Thymus (tissue), 11 donors: ENCODE data around the gene GCN1. TPM values are rescaled to one million over a fixed set of nuclear protein-coding genes. Genes with fewer than 3 reads are reported as not detected.
"Not testable (repeated sequence)": the region's sequence is repeated elsewhere in the genome, so short reads cannot be mapped to it uniquely, and the experiment has no call there.

Source experiments
- DNase-seq, 9 donors: peaks; one replicate each; pipeline ENCODE4 v3.0.0-alpha.2; 2013; ENCODE audit warnings: low spot score in 9 of 9, low read depth in 6 of 9, missing footprints in 1 of 9
- H3K27ac ChIP-seq, 2 donors: one replicate each; pipeline ENCODE4 v1.5.1; 2013; ENCODE audit warnings: control low read depth in 1 of 2, low read depth in 1 of 2, low read length in 1 of 2, mild to moderate bottlenecking in 1 of 2, moderate library complexity in 1 of 2
- H3K27me3 ChIP-seq, 2 donors: one replicate each; pipeline ENCODE4 v1.5.1; 2013; ENCODE audit warnings: low read length in 1 of 2; ENCODE audit not compliant: control insufficient read depth in 2 of 2, insufficient read depth in 1 of 2
- H3K36me3 ChIP-seq, 2 donors: one replicate each; pipeline ENCODE4 v1.5.1; 2013; ENCODE audit warnings: low read length in 1 of 2, mild to moderate bottlenecking in 1 of 2, moderate library complexity in 1 of 2; ENCODE audit not compliant: control insufficient read depth in 2 of 2, insufficient read depth in 2 of 2
- H3K4me1 ChIP-seq, 2 donors: one replicate each; pipeline ENCODE4 v1.5.1; 2013; ENCODE audit warnings: low read length in 2 of 2; ENCODE audit not compliant: control insufficient read depth in 2 of 2, insufficient read depth in 2 of 2
- H3K4me3 ChIP-seq, 2 donors: one replicate each; pipeline ENCODE4 v1.5.1; 2013; ENCODE audit warnings: low read length in 2 of 2, control low read depth in 1 of 2, mild to moderate bottlenecking in 1 of 2
- H3K9me3 ChIP-seq, 2 donors: one replicate each; pipeline ENCODE4 v1.5.1; 2013; ENCODE audit warnings: low read length in 1 of 2, mild to moderate bottlenecking in 1 of 2; ENCODE audit not compliant: control insufficient read depth in 2 of 2, insufficient read depth in 1 of 2
- WGBS: extraction: QIAGEN DNeasy Blood & Tissue Kit; methylation state at CpG from one replicate; pipeline ENCODE4 v1.1.7; 2013; 5-methylcytosine and 5-hydroxymethylcytosine counted together
- polyA plus RNA-seq: library from polyadenylated mRNA; stranded (reverse); fragments of 200-250 nt; gene quantifications from one replicate; pipeline ENCODE4 v1.2.3, GENCODE V29; 2013
- total RNA-seq: library from RNA; stranded (reverse); fragments of 120-200 nt; gene quantifications from one replicate; pipeline ENCODE4 v1.2.4, GENCODE V29; 2013
- donor health status: healthy.

The GCN1 gene
- total and polyA plus RNA-seq, 2 donors: 22.4 to 34.5 TPM

DNA sequence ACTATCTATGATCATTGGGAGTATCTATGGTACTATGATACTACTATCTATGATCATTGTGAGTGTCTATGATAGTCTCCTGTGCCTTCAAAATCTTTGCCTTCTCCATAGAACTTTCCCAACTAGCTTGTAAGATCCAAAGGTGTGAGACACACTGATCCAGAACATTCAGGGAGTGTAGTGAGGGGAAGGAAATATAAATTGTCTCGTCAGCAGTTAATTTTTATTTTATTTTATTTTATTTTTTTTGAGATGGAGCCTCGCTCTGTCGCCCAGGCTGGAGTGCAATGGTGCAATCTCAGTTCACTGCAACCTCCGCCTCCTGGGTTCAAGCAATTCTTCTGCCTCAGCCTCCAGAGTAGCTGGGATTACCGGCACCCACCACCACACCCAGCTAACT is 12.3 kb upstream of the GCN1 start:
- not testable (repeated sequence) for DNase-seq, H3K4me3 ChIP-seq, H3K9me3 ChIP-seq, H3K4me1 ChIP-seq, H3K27ac ChIP-seq, H3K27me3 ChIP-seq
- WGBS: 98% methylated on average over 5 of the region's 5 CpGs
- peaks cover 19 to 27% of the 10 kb centered on the region in 2 donors for H3K36me3 ChIP-seq

DNA sequence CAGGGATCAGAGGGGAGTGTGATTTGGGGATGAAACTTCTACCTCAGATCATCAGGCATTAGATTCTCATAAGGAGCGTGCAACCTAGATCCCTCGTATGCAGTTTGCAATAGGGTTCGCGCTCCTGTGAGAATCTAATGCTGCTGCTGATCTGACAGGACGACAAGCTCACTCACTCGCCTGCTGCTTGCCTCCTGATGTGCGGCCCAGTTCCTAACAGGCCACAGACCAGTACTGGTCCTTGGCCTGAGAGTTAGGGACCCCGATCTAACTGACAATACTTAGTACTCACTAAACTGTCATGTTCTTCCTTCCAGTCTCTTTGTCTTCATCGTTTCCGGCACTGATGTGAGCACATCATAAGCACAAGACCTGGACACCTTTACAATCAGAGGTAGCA is 11.7 kb upstream of the GCN1 start:
- H3K27ac ChIP-seq: no peak overlapping the region
- no peaks in the 10 kb centered on the region for H3K27me3 ChIP-seq
- H3K36me3 ChIP-seq: peaks cover 17 to 22% of the 10 kb centered on the region in 2 donors
- no peak overlapping the region for H3K4me3 ChIP-seq
- peaks cover 0 to 8% of the 10 kb centered on the region in 2 donors for H3K4me1 ChIP-seq
- DNase-seq: no peak
- H3K9me3 ChIP-seq: no peaks in the 10 kb centered on the region
- WGBS: 97% methylated on average over 10 of the region's 10 CpGs

DNA sequence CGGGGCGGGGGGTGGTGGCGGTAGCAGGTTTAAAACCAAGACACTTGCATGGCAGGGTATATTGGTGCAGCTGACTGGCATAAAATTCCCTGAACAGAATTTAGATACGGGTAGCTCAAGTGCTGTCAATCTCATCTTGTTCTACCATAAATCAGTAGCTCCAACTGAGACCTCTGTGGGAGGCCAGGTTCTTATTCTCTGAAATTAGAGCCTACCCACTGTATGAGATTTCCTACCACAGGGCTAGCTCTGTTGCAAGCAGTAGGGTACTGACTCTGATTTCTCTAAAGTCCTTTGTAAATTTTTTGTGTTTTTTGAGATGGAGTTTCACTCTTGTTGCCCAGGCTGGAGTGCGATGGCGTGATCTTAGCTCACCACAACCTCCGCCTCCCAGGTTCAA is 9.7 kb upstream of the GCN1 start:
- Histone ChIP-seq H3K36me3 (peaks cover 9 to 16% of the 10 kb centered on the region in 2 donors), H3K4me1 (peaks cover 9 to 21% of the 10 kb centered on the region in 2 donors), H3K27me3 (no peaks in the 10 kb centered on the region), H3K4me3 (no peak overlapping the region), H3K27ac (no peak overlapping the region), H3K9me3 (no peaks in the 10 kb centered on the region)
- 98% methylated on average over 7 of the region's 7 CpGs for WGBS
- DNase-seq: no peak

DNA sequence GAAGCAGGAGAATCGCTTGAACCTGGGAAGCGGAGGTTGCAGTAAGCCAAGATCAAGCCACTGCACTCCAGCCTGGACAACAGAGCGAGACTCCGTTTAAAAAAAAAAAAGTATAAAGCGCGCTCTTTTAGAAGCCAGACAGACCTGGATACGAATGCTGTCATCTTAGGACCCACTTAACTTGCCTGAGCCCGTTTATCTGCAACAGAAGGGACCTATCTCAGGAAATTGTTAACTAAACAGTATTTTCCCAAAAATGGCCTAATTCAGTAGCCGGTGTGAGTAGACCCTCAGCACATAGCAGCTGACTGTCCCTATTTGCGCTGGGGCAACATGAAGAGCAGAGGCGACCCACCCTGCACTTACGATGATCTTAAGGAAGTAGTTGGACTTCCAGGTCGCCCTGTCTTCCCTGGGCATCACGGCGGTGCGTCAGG is 5.9 kb upstream of the GCN1 start:
- Histone ChIP-seq H3K4me3 (peak overlapping the region; percentile 78 to 91), H3K36me3 (peaks cover 33 to 43% of the 10 kb centered on the region in 2 donors), H3K27me3 (no peaks in the 10 kb centered on the region), H3K4me1 (peaks cover 11 to 41% of the 10 kb centered on the region in 2 donors), H3K9me3 (no peaks in the 10 kb centered on the region), H3K27ac (peak overlapping the region; percentile 67 to 85)
- DNase-seq: no peak
- 4% methylated on average over 16 of the region's 16 CpGs for WGBS

DNA sequence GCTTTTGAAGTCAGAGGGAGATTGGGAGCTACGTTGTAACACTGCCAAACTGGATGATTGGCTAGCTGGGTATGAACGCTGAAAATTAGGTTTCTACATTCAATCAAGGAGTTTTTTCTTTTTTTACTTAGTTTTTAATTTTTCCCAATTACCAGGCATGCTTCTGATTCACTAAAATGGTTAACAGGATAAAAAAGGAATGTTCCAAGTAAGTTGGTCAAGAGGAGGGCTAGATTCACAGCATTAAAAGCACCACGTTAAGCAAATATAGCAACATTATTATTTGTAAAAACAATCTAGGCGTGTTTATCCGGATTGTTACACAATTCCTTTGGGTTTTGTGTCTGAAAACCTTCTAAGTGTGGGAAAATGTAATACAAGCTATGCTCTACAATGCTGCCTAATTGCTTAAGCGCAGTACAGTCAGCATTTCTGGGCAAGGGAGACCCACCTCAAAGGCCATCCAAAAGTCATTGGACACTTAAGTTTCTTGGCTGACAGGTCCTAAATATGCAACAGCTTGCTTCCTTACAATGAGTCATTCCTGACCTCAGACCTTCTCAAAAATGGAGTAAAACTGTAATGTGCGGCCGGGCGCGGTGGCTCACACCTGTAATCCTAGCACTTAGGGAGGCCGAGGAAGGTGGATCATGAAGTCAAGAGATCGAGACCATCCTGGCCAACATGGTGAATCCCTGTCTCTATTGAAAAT is 5.2 kb upstream of the GCN1 start:
- Histone ChIP-seq H3K27ac (peak overlapping the region in 1 of 2 donors; percentile 34), H3K36me3 (peaks cover 33 to 43% of the 10 kb centered on the region in 2 donors), H3K4me1 (peaks cover 16 to 47% of the 10 kb centered on the region in 2 donors), H3K4me3 (peak overlapping the region; percentile 78 to 91), H3K27me3 (no peaks in the 10 kb centered on the region), H3K9me3 (no peaks in the 10 kb centered on the region)
- 45% methylated on average over 12 of the region's 12 CpGs for WGBS
- DNase-seq: no peak

DNA sequence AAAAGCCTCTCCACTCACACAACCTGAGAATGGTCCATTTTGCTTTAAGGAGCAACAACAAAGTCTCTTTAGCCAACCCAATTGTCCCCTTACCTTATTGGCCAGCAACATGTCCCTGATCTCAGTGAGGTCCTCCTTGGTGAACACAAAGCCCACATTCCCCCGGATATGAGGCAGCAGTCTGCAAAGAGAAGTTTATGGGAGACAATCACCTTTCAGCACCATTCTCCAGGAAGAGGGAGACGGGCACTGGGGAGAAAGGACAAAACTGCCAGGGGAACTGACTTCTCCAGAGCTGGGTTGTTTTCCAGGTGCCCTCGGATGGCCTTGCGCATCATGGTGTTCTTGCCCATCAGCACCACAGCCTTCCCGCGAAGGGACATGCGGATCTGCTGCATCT is 4.5 kb upstream of the GCN1 start:
- Histone ChIP-seq H3K4me1 (peaks cover 17 to 47% of the 10 kb centered on the region in 2 donors), H3K27ac (peak overlapping the region in 1 of 2 donors; percentile 31), H3K36me3 (peaks cover 33 to 43% of the 10 kb centered on the region in 2 donors), H3K4me3 (peak overlapping the region in 1 of 2 donors; percentile 91), H3K27me3 (no peaks in the 10 kb centered on the region), H3K9me3 (no peaks in the 10 kb centered on the region)
- WGBS: 95% methylated on average over 7 of the region's 7 CpGs
- no peak for DNase-seq

DNA sequence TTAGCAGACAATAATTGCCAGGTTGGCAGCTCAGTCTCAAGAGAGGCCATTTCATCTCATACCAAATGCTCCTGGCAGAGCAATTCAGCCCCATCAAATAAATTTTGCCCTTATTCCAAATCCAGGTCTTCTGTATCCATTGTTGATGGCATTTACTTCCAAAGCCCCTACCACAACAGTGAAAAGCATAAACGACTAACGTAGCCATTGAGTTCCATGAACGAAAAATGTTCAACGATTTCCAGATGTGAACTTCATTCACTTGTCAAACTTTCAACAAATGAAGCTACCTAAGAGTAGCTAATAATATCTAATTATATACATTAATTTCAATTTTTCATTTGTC is 3.0 kb upstream of the GCN1 start:
- WGBS: 96% methylated on average over 4 of the region's 4 CpGs
- no peak overlapping the region for H3K27ac ChIP-seq
- H3K36me3 ChIP-seq: peaks cover 33 to 43% of the 10 kb centered on the region in 2 donors

DNA sequence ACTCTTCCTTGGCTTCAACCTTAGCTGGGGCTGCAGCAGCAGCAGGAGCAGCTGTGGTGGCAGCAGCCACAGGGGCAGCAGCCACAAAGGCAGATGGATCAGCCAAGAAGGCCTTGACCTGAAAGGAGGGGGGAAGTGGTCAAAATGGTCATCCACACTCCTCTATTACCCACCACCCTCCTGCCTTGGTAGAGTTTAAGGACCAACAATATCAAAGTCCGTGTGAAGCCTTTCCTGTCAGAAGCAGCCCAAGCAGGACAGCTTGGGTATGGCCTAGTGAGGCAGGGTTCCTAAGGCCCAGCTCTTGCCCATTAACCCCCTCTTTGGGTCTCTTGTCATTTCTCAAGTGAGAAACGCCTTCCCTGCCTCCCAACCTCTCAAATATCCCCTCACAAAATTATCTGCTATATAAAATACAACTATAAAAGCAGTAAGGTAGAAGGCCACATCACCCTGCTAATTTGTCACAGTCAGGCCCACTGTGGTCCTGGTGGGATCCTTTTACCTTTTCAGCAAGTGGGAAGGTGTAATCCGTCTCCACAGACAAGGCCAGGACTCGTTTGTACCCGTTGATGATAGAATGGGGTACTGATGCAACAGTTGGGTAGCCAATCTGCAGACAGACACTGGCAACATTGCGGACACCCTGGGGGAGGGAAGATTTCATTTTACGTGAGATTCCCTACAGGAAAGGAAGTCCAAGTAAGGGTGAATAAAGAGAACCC is 2.5 kb upstream of the GCN1 start:
- H3K4me1 ChIP-seq: peaks cover 25 to 50% of the 10 kb centered on the region in 2 donors
- not testable (repeated sequence) for H3K9me3 ChIP-seq, H3K27me3 ChIP-seq, H3K27ac ChIP-seq, H3K4me3 ChIP-seq, DNase-seq
- H3K36me3 ChIP-seq: peaks cover 33 to 47% of the 10 kb centered on the region in 2 donors
- 93% methylated on average over 7 of the region's 7 CpGs for WGBS

More for the DNA sequence above, 3.0 kb upstream of the GCN1 start:
- DNase-seq: no peak
- Histone ChIP-seq H3K27me3 (no peaks in the 10 kb centered on the region), H3K9me3 (no peaks in the 10 kb centered on the region), H3K4me1 (peaks cover 25 to 55% of the 10 kb centered on the region in 2 donors), H3K4me3 (no peak overlapping the region)

DNA sequence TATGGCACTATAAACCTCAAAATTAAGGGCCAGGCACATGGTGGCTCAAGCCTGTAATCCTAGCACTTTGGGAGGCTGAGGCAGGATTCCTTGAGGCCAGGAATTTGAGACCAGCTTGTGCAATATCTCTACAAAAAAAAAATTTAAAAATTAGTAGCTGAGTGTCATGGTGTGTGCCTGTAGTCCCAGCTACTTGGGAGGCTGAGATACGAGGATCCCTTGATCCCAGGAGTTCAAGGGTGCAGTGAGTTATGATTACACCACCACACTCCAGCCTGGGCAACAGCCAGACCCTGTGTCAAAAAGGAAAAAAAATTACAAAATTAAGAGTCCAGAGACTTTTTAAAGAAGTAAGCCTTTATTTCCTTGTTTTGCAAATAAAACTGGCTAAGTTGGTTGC is 1.8 kb upstream of the GCN1 start:
- H3K4me1 ChIP-seq: peaks cover 25 to 46% of the 10 kb centered on the region in 2 donors
- no peak overlapping the region for H3K4me3 ChIP-seq
- peaks cover 33 to 49% of the 10 kb centered on the region in 2 donors for H3K36me3 ChIP-seq
- no peaks in the 10 kb centered on the region for H3K9me3 ChIP-seq
- DNase-seq: no peak
- no peak overlapping the region for H3K27ac ChIP-seq
- WGBS: 93% methylated on average over 1 of the region's 1 CpG
- no peaks in the 10 kb centered on the region for H3K27me3 ChIP-seq
